ENCODE data around the gene TYW1B.
"Not testable (repeated sequence)": the region's sequence is repeated elsewhere in the genome, so short reads cannot be mapped to it uniquely, and the experiment has no call there.

The TYW1B gene

DNA sequence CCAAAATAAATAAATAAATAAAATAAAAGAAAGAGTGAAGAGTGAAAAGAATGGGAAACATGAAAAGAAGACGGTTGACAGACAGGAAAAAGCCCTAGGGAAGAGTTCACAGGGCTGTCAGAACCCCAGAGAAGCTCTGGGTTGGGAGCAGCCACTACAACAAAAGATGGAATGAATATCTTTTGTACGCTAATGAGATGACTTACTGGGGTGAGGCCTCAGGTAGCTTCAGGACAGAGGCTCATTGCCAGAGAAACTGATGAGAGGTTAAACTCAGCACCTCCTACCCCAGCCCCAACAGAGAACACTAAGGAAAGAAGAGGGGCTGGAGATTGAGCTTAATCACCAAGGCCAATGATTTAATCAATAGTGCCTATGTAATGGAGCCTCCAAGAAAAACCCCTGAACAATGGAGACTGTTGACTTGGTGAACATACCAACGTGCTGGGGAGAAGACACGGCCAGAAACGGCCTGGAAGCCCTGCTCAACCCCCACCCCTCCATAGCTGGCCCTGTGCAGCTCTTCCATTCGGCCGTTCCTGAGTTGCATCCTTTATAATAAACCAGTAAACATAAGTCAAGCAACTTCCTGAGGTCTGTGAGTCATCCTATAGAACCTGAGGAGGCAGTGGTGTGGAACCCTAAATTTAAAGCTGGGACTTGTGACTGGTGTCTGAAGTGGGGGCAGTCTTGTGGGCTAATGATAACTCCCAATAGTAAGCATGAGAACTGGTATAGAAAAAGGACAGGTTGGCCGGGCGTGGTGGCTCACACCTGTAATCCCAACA lies 11.4 kb downstream of the TYW1B start:
- DNase-seq: not testable (repeated sequence)

DNA sequence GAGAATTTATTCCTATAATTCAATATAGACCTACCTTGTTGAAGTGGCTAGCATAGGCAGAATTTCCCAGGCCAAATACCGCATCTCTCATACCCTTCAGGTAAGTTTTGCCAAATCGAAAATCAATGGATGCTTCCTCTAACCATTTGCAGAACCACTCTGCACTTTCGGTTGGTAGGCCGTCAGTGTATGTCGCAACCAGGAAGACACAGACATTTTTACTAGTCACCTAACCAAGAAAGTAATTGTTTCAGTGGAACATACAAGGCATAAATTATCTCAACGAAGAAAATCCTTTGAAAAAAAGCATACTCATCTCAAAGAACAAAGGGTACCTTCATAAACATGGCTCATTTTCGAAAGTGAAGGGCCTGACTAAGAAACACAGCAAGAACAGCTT lies 17.6 kb downstream of the TYW1B start:
- DNase-seq: not testable (repeated sequence)

DNA sequence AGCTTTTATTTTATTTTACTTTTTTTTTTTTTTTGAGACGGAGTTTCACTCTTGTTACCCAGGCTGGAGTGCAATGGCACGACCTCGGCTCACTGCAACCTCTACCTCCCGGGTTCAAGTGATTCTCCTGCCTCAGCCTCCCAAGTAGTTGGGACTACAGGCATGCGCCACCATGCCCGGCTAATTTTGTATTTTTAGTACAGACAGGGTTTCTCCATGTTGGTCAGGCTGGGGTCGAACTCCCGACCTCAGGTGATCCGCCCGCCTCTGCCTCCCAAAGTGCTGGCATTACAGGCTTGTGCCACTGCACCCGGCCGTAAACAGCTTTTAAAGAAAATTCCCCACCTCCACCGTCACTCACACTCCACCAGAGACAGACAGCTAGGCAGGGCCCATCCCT lies 19.5 kb downstream of the TYW1B start:
- DNase-seq: not testable (repeated sequence)

DNA sequence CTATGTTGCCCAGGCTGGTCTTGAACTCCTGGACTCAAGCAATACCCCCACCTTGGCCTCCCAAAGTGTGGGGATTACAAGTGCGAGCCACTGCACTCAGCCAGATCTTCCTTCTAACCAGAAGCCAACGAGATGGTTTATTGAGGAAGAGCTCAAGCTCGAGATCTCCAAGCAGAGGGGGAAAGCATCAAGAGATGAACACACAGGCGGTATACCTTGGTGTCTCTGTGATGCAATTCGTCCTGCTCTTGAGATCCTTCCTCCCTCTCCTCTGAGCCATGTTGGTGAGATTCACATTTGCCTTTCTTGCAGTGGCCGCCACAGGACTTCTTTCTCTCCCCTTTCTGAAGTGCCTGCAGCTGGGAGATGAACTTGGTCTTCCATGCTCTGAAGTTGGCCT lies 21.1 kb downstream of the TYW1B start:
- not testable (repeated sequence) for DNase-seq

DNA sequence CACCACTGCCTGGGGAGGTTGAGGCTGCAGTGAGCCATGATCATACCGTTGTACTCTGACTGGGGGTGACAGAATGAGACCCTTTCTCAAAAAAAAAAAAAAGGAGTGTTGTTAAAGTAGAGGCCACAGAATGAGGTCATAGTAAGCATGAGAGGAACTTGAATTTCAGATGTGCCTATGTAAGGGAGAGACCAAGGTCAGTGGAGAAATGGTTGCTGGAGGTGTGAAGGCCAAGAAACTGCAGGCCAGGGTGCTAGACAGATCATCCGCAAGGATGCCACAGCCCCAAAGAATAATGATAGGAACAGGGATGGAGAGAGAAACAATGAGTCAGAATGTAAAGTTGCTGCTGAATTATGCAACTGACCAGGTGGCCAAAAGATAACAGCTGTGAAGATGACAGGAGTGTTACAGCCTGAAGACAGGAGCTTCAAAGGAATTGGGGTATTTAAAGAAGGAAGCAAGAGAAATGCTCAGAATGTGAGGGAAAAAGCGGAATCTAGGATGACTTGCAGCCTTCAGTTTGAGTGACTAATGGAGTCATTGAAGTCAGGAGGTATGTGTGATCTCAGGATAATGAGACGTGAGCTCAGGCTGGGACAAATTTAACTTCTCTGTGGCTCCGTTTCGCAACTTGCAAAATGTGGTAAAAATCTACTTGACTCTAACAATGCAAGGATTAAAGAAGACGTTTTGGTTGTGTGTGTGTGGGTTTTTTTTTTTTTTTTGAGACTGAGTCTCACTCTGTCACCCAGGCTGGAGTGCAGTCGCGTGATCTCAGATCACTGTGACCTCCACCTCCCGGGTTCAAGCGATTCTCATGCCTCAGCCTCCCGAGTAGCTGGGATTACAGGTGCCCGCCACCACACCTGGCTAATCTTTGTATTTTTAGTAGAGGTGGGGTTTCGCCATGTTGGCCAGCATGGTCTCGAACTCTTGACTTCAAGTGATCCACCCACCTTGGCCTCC lies 22.2 kb downstream of the TYW1B start:
- DNase-seq: no peak

DNA sequence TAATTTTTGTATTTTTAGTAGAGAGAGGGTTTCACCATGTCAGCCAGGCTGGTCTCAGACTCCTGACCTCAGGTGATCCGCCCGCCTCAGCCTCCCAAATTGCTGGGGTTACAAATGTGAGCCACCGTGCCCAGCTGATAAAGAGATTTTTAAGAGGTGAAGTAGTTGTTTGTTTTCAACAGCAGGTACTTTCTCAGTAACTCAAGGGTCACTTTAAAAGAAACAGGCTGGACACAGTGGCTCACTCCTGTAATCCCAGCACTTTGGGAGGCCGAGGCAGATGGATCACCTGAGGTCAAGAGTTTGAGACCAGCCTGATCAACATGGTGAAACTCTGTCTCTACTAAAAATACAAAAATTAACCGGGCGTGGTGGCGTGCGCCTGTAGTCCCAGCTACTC lies 24.2 kb downstream of the TYW1B start:
- DNase-seq: not testable (repeated sequence)

DNA sequence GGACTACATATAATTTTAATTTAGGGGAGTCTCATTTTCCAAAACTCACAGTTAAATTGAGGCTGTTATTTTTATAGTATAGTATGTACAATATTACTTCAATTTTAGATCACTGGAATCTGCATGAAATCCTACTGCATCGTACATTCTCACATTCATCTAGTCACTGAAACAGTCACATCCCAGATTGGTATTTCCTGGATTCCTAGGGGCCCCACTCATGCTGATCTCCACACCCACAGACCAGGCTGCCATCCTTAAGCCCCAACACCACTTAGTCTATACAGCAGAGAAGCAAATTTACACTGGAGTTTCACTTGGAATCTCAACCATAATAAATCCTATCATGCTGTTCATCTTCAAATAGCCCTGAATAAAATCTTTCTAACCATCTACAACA lies 26.4 kb downstream of the TYW1B start:
- DNase-seq: not testable (repeated sequence)

DNA sequence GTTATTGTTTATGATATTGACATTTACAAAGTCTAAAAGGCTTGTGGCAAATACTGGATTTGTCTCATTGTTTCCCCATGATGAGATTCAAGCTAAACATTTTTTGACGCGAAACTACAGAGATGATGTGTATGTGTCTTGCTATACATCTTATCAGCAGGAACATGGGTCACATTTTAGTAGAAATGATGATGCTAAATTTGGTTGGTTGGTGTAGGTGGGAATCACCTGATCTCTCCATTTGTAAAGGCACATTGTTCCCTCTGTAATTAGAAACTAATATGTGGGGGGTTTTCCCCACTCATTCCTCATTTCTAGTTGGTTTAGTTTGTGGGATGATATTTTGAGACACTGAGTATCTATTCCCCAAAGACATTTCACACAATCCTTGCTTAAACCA lies 32.6 kb downstream of the TYW1B start:
- DNase-seq: not testable (repeated sequence)

DNA sequence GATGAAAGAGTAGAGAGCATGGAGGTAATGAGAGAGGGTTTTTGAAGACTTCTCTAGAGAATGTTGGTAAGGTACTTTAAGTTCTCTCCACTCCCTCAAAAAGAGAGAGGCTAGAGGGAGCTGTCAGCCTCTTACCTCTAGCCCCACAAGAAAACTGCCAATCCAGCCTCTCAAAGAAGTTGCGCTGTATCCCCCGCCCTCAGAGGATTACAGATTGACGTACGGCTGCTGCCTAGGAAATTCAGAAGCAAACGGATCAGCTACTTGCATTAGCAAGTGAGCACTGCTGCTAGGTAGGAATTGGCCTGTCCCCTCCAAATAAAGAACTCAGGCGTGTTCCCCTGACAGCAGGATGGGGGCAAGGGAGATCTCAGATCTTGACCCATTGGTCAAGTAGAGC lies 34.2 kb downstream of the TYW1B start:
- no peak for DNase-seq

DNA sequence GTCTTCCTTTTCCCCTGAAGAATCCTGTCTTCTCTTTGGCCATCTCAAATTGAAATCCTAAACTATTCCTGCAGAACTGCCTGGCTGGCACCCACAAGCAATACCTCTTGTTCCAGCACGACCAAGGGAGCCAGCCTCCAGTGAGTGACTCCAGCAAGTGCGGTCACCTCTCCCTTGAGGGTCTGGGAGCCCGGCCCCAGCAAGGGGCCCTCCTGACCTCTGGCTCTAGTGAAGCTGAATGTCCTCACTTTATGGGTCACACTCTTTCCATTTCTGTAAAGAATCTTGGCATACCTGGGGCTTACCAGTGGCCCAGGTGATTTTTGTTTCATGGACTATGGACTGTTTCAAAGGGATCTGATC lies 37.3 kb downstream of the TYW1B start:
- DNase-seq: not testable (repeated sequence)

DNA sequence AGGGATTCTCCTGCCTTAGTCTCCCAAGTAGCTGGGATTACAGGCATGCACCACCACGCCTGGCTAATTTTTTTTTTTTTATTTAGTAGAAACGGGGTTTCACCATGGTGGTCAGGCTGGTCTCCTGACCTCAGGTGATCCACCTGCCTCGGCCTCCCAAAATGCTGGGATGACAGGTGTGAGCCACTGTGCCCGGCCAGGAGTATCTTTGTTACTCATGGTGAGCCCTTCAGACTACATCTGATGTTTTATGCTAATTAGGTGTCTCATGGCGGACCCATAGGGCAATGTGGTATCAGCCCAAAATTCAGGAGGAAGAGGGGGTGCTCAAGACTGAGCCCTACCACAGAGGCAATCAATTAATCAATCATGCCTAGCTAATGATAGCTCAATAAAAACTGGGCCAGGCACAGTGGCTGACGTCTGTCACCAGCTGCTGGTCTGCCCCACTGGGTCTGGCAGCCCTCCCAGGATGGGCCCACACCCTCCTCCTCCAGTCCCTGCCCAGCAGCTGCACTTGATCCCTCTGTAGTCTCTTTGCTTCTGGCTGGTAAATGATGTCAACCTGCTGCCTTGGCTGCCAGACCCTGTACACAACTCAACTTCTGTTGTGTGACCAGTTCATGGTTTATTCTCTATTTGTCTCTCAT lies 37.8 kb downstream of the TYW1B start:
- DNase-seq: not testable (repeated sequence)

DNA sequence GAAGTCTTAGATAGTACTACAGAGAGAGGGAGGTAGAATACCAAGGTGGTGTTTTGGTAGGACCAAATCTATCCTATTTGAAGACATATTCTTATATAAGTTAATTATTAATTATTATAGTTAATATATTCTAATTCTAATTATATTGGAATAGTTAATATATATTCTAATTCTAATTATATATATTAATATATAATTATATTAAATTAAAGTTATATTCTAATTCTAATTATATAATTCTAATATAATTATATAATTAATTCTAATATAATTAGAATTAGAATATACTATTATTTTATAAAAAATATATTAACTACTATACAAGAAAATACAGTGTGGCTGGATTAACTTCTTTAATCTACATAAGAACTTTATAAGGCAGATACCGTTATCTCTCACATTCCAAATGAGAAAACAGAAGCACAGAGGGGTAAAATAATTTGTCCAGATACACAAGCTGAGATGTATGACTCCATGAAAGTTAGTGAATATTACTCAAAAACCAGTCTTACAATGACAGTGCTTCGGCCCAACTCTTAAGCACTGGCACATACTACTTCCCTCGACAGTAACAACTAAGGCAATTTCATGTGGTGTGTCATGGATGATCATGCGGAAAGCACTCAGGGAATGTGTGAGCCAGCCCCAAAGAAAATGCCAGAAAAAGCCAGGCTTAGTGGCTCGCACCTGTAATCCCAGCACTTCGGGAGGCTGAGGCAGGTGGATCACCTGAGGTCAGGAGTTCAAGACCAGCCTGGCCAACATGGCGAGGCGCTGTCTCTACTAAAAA lies 42.6 kb downstream of the TYW1B start:
- DNase-seq: no peak

DNA sequence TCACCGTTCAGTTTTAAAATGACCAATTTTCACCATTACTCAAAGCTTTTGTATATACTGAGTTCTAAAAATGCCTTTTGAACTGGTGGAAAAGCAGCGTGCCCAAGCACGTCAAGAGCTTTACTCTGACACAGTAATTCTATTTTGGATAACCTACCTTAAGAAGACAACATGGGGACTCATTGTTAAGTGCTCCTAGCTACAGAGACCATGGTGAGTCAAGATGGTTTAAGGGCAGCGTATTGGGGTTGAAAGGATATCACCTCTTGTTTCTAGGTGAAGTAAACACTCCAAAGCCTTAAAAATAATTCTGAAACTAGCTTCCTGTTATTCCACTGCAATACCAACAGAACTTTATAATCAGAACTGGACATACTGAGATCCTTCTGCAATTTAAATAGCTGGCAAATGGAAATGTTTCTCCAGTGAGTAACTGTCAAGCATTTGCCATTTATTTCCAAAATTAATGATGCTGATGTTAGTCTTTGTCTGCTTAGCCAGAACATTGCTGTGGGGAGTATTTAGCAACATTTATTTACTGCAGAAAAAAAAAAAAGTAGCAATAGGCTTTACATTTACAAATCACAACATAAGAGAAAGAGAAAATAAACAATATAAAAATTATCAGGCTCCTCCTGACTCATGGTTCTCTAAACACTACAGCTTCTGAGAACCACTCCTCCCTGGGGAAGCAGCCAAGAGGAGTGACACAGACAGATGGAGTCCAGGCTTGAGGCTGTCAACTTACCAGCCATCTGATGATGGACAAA lies 44.2 kb downstream of the TYW1B start:
- not testable (repeated sequence) for DNase-seq

DNA sequence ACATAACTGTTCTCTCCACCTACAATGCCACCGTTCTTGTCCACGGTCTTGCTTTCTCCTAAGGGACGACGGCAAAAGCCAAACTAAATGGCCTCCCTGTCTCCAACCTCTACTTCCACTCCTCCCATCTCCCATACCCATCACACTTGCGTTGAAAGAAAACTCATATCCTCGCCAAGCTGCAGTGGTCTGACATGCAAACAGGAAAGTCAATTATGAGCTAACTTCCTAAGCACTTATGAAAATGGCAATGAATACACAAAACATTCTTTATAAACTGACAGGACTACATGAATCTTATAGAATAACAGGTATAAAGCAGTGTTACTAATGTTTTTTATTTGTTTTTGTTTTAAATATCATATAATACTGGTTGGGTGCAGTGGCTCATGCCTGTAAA lies 46.4 kb downstream of the TYW1B start:
- no peak for DNase-seq

DNA sequence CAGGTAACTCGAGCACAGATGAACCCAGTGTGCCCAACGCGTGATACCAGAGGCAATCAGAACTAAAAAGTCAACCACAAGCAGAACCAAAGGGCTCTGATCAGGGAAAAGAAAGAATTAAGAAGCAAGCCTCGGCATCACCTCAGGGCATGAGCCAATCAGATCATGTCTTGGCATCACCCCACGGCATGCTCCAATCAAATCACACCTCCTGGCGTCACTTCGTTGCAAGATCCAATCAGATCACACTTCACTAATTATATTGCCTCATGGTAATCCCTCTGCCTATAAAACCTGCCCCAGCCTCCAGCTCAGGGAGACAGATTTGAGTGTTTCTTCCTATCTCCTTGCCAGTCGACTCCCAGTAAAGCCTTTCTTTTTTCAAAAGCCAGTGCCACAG lies 46.8 kb downstream of the TYW1B start:
- no peak for DNase-seq

DNA sequence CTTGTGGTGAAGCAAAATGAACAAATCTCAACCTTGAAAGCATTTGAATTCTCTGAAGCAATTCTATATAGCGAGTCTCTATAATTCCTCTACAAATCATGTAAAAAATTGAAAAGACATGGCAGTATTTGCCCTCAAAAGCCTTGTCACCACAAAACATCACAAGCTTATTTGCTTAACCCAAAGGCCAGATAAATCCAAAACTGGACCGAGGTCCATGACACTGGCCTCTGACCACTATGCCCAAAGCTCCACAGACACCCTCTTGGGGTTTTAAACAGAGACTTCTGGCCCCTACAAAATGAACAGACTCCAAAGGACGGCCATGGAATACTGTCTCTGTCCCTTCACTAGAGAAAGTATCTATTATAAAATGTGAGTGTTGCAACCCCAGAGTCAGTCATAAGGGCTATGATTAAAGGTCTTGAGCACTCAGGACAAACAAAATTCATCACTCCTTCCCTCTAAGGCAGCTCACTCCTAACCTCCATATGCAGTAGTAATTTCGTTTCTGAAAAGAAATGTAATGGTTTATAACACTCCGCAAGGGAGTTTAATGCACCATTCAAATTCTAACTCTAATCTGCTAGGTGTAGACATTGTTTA lies 47.6 kb downstream of the TYW1B start:
- not testable (repeated sequence) for DNase-seq

DNA sequence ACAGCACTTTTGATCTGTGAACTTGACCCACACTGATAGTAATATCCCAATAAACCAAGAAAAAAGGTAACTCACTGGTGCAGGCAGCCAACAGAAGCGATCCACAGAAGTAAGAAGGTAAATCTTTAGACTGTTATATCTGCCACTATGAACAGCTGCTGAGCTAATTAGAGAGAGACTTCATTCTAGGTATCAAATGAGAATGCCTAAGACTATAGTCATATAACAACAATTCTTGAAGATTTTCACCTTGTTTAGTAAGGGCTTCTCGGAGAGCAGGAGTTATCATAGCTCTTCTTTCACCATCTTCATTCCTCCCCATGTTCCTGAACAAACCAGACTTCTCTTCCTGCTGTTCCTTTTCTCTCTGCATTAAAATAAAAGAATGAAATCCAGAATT lies 50.8 kb downstream of the TYW1B start:
- not testable (repeated sequence) for DNase-seq

DNA sequence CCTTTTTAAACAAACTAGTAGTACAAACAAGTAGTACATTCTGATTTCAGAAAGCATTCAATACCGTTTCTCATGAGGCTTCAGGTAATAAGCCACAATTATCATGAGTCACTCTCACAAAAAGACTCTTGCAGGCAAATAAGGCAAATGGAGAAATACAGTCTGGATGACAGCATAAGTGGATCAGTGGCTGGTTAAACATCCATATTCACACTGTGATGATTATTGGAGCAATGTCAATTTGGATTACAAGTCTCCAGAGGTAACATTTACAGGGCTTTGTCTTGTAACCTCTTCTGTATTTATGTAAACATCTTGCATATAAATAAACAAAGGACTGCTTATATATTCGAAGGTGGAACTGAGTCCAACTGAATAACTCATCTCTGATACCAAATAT lies 55.4 kb downstream of the TYW1B start:
- not testable (repeated sequence) for DNase-seq

DNA sequence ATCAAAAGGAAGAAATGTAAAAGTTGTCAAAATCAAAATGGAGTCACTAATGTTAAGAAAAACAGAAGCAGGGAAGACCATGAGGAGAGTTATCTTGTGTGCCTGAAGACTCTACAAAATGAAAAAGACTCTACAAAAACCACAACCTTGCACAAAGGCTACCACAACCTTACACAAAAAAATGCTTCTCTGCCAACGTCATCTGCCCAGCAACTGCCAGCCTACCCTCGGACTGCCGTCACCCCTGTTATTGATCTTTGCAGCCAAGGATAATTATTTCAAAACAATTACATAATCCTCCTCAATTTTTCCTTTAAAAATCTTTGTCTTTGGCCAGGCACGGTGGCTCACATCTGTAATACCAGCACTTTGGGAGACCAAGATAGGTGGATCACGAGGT lies 61.0 kb downstream of the TYW1B start:
- not testable (repeated sequence) for DNase-seq

DNA sequence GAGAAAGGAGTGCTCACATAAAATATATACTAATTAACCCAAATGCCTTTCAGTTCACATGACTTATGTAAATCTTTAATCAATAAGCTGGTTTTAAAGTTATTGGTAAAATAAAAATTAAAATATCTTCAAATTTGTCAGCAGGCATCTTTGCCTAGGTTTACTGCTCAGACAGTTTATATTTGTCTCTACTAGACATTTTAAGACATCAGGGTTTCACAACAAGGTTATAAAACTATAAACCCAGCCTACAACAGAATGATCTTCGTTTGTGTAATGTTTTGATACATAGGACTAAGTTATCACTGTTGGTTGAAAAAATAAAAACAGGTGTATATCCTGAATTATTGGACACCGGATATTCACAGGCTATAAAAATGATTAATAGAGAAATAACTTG lies 67.4 kb downstream of the TYW1B start:
- DNase-seq: no peak

DNA sequence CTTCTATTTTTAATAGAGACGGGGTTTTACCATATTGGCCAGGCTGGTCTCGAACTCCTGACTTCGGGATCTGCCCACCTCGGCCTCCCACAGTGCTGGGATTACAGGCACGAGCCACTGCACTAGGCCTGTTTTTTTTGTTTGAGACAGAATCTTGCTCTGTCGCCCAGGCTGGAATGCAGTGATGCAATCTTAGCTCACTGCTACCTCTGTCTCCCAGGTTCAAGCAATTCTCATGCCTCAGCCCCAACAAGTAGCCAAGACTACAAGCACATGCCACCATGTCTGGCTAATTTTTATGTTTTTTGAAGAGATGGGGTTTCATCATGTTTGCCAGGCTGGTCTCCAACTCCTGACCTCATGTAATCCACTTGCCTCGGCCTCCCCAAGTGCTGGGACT lies 73.7 kb downstream of the TYW1B start:
- no peak for DNase-seq

All from activated CD4-positive, CD25-positive, alpha-beta regulatory T cell treated with anti-CD3 and anti-CD28 coated beads, Interleukin-2, amount 50 U/mL, for 72 hours (primary cell).